Osteoblast (primary cell): Measurements from ENCODE around the gene TSLP. TPM values are rescaled to one million over a fixed set of nuclear protein-coding genes. Genes with fewer than 3 reads are reported as not detected.

Experiments
- DNase-seq: peaks from one replicate; pipeline ENCODE4 v3.0.0; 2011; ENCODE audit warnings: low spot score, mixed read lengths; ENCODE audit not compliant: insufficient read length; ENCODE audit errors: missing footprints
- H2AFZ ChIP-seq: 2 replicates; pipeline ENCODE4 v1.6.0; 2011; ENCODE audit warnings: mild to moderate bottlenecking, low read length
- H3K27ac ChIP-seq: 2 replicates; pipeline ENCODE4 v1.5.1; 2011; ENCODE audit warnings: mild to moderate bottlenecking, low read depth, low read length, moderate library complexity
- H3K27me3 ChIP-seq: 2 replicates; pipeline ENCODE4 v1.6.0; 2012; ENCODE audit warnings: mild to moderate bottlenecking, control low read depth, inconsistent platforms, low read length, moderate library complexity; ENCODE audit not compliant: insufficient read depth
- H3K36me3 ChIP-seq: 2 replicates; pipeline ENCODE4 v1.5.1; 2011; ENCODE audit warnings: mild to moderate bottlenecking, low read length, control low read depth, moderate library complexity; ENCODE audit not compliant: insufficient read depth
- H3K4me1 ChIP-seq: 2 replicates; pipeline ENCODE4 v1.5.1; 2011; ENCODE audit warnings: mild to moderate bottlenecking, low read length, control low read depth, moderate library complexity; ENCODE audit not compliant: insufficient read depth
- H3K4me2 ChIP-seq: 2 replicates; pipeline ENCODE4 v1.6.0; 2011; ENCODE audit warnings: mild to moderate bottlenecking, low read length; ENCODE audit not compliant: insufficient read depth
- H3K4me3 ChIP-seq: fragments of 200-600 bp; sonication (generic); 3 replicates; pipeline ENCODE4 v1.5.1; 2012; ENCODE audit warnings: mild to moderate bottlenecking, low read length, inconsistent platforms; ENCODE audit not compliant: insufficient read depth
- H3K79me2 ChIP-seq: 2 replicates; pipeline ENCODE4 v1.6.0; 2012; ENCODE audit warnings: mild to moderate bottlenecking, low read length, control low read depth, inconsistent platforms; ENCODE audit not compliant: insufficient read depth
- H3K9me3 ChIP-seq: 2 replicates; pipeline ENCODE4 v1.5.1; 2011; ENCODE audit warnings: low read depth, low read length, control low read depth
- H4K20me1 ChIP-seq: 2 replicates; pipeline ENCODE4 v1.6.0; 2012; ENCODE audit warnings: mild to moderate bottlenecking, low read length, control low read depth; ENCODE audit not compliant: insufficient read depth
- CTCF ChIP-seq: IDR thresholded peaks from 2 replicates; pipeline ENCODE4 v1.5.1; 2011; ENCODE audit warnings: mild to moderate bottlenecking, low read depth, low read length, moderate library complexity; ENCODE audit errors: extremely low read depth
- total RNA-seq: library from RNA; depleted of rRNA; stranded (reverse); fragments of >200 nt; gene quantifications from 2 replicates; pipeline ENCODE4 v1.2.3, GENCODE V29; 2012

The TSLP gene
- total RNA-seq, 1 donor: 1.1 TPM

GRCh38 chr5:111077678-111078077 is 6.2 kb downstream of the TSLP start:
- Histone ChIP-seq H3K4me1 (peaks cover 21% of the 10 kb centered on the region), H3K27me3 (peaks cover 11% of the 10 kb centered on the region), H2AFZ (no peak overlapping the region), H3K9me3 (no peaks in the 10 kb centered on the region), H3K79me2 (no peaks in the 10 kb centered on the region), H3K4me3 (no peak overlapping the region), H3K36me3 (no peaks in the 10 kb centered on the region), H3K4me2 (no peak overlapping the region), H4K20me1 (no peaks in the 10 kb centered on the region), H3K27ac (no peak overlapping the region)
- no peak for DNase-seq
- no peak for TF ChIP-seq CTCF

DNA sequence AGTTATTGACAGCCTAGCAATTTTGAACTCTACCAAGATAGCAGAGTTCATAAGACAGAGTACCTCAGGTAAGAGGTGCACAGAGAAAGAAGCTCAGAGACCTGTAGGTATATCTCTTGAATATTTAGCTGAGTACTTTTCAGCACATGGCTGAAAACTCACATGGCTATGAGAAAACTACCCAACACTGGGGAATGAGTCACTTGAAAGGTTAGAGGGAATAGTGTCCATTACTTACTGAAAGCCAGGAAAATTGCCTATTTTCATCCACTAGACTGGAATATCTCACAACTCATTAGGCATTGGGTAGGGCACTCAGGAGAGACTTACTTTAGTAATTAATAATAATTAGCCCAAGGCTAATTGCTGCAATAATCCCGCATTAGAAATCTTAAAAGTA is 8.3 kb downstream of the TSLP start:
- no peaks in the 10 kb centered on the region for H3K9me3 ChIP-seq
- DNase-seq: peak; percentile 82
- no peak for TF ChIP-seq CTCF
- H3K27ac ChIP-seq: no peak overlapping the region
- no peaks in the 10 kb centered on the region for H3K36me3 ChIP-seq
- H2AFZ ChIP-seq: no peak overlapping the region
- H3K4me3 ChIP-seq: no peak overlapping the region
- H3K4me2 ChIP-seq: no peak overlapping the region
- peaks cover 11% of the 10 kb centered on the region for H3K4me1 ChIP-seq
- H3K79me2 ChIP-seq: no peaks in the 10 kb centered on the region
- no peaks in the 10 kb centered on the region for H4K20me1 ChIP-seq
- H3K27me3 ChIP-seq: no peaks in the 10 kb centered on the region

- Histone ChIP-seq H3K27ac (no peak overlapping the region), H3K4me3 (no peak overlapping the region), H4K20me1 (no peaks in the 10 kb centered on the region), H3K79me2 (no peaks in the 10 kb centered on the region), H3K4me1 (no peaks in the 10 kb centered on the region), H3K27me3 (no peaks in the 10 kb centered on the region), H3K36me3 (no peaks in the 10 kb centered on the region), H2AFZ (no peak overlapping the region), H3K4me2 (no peak overlapping the region), H3K9me3 (no peaks in the 10 kb centered on the region)
- TF ChIP-seq CTCF: no peak
- DNase-seq: no peak
Observed at GRCh38 chr5:111083323-111083722, 11.8 kb downstream of the TSLP start.

DNA sequence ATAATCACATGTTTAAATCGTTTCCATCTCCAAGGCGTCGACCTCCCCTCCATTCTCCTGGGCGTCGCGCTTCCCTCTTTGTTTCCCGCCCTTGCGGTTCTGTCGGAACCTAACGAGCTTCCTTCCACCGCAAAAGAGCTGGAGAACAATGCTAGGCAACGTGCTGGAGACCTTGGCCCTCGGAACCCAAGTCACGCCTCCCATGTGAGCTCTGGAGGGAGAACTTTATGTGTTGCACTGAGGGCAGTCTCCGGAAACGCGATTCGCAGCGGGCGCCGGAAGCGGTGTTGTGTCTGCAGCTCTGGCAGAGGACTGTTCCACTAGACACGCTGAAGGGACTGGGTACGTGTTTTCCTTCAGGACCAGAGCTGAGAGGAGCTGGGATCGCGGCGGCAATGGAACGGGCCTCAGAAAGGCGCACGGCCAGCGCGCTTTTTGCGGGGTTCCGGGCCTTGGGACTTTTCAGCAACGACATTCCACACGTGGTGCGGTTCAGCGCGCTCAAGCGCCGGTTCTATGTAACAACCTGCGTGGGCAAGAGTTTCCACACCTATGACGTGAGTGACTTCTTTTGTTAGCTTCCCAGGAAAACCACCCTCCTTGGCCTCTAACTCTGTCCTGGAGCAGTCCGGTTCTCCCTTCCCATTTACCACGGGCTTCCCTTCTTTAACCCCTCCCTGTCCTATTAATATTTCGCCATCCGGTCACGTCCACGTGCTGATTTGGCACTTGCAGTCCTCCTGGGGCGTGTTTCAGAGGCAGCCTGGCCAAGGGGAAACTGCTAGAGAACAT is 20.7 kb downstream of the TSLP start, which contains the start of gene WDR36:
Gene WDR36 (plus strand): TSS at position 287 of the 792 bp plus-strand sequence. CDS start 109 bp downstream, at position 396.
- peak within 1 kb of the TSS; percentile 83 for H3K4me3 ChIP-seq
- H3K4me1 ChIP-seq: peaks cover 15% of the 10 kb centered on the region
- H2AFZ ChIP-seq: peak within 1 kb of the TSS; percentile 97
- peaks cover 9% of the 10 kb centered on the region for H4K20me1 ChIP-seq
- peaks cover 12% of the 10 kb centered on the region for H3K36me3 ChIP-seq
- peaks cover 42% of the 10 kb centered on the region for H3K79me2 ChIP-seq
- H3K9me3 ChIP-seq: no peaks in the 10 kb centered on the region
- no peak for TF ChIP-seq CTCF
- peak; percentile 91 for DNase-seq
- peak within 1 kb of the TSS; percentile 83 for H3K27ac ChIP-seq
- no peaks in the 10 kb centered on the region for H3K27me3 ChIP-seq
- H3K4me2 ChIP-seq: peak within 1 kb of the TSS; percentile 86
